Muscle of back (tissue), 11 donors: ENCODE measurements around the gene TRIM38. TPM values are rescaled to one million over a fixed set of nuclear protein-coding genes. Genes with fewer than 3 reads are reported as not detected.
"Not testable (repeated sequence)": the region's sequence is repeated elsewhere in the genome, so short reads cannot be mapped to it uniquely, and the experiment has no call there.

Experiments used
- DNase-seq, 3 donors: peaks; one replicate each; pipeline versions ENCODE4 v3.0.0 to v3.0.0-alpha.2; 2013
- polyA plus RNA-seq, 10 donors: library from polyadenylated mRNA; unstranded; fragments of 120-200 nt; gene quantifications; one replicate each; pipeline ENCODE4 v1.2.1, GENCODE V29; 2013; ENCODE audit not compliant: insufficient read length in 10 of 10

The TRIM38 gene
- polyA plus RNA-seq, 10 donors = 3.1 to 9.2 (median 5.8) TPM

DNA sequence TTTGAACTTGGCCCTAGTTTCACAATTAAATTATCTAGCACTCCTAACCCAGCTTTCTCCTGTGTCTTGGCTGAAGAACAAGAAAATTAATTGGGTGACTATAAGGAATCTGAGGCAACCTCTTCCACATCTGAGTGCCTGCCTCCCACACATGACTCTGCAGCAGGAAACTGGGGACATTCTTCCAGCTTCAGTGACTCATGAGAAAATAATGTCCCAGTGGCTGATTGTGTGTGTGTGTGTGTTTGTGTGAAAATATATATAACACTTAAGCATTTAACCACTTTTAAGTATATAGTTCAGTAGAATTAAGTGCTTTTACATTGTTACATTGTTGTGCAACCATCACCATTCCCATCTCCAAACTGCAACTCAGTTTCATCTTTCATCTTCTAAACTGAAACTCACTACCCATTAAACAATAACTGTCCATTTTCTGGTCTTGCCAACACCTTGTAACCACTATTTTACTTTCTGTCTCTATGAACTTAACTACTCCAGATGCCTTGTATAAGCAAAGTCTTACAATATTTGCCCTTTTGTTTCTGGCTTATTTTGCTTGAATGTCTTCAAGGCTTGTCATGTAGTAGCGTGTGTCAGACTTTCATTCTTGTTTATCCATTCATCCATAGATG is 8.7 kb downstream of the TRIM38 start:
- peak in 2 of 3 donors; percentile 26 to 87 for DNase-seq

DNA sequence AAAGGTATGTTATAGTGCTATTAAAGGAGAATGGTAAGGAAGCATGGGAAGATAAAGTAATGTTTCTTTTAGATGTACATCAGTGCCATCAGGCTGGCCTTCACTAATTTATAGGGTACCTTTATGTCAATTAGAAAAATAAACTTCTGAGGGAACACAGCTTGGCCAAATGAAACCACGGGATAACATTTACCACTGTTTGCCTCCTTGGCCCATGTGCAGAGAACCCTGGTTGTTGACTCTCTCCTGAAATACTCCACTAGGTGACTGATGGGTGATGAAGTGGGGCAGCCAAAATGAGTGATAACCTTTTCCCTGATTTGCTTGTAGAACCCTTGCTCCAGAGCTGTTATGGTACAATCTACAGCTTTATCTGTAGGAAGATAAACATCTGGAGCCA is 9.5 kb downstream of the TRIM38 start:
- DNase-seq = no peak

DNA sequence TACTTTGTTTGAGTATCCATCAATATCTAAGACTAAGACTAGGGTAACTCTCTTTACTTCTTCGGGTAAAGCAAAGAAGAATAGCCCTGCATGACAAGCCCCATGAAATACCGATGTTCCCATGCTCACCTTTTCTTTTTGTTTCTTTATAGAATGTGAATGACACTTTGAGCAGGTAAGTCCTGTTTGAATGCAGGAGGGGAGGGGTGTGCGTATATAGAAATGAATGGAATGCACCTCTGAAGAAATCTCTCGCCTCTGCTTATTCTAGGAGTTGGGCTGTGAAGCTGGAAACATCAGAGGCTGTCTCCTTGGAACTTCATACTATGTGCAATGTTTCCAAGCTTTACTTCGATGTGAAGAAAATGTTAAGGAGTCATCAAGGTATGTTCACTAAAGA is 10.3 kb downstream of the TRIM38 start:
- DNase-seq = no peak

DNA sequence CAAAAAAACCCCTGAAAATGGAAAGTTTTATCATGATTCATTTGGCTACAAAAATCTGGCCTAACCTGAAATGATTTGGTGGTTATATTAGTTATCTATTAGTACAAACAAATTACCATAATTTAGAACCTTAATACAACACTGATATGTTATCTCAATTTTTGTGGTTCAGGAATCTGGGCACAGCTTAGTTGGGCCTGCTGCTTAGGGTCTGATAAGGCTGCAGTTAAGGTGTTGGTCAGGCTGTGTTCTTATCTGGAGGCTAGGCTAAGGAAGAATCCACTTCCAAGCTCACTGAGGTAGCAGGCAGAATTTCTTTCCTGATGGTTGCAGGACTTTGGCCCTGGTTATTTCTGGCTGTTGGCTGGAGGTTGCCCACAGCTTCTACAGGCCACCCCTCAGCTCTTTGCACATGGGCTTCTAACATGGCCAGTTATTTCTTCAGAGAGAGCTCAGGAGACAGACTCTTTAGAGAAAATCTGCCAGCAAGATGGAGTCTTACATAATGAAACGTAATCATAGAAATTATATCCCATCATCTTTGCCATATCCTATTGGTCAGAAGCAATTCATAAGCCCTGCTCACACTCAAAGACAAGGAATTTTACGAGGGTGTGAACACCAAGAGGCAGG is 11.4 kb downstream of the TRIM38 start:
- DNase-seq = no peak

DNA sequence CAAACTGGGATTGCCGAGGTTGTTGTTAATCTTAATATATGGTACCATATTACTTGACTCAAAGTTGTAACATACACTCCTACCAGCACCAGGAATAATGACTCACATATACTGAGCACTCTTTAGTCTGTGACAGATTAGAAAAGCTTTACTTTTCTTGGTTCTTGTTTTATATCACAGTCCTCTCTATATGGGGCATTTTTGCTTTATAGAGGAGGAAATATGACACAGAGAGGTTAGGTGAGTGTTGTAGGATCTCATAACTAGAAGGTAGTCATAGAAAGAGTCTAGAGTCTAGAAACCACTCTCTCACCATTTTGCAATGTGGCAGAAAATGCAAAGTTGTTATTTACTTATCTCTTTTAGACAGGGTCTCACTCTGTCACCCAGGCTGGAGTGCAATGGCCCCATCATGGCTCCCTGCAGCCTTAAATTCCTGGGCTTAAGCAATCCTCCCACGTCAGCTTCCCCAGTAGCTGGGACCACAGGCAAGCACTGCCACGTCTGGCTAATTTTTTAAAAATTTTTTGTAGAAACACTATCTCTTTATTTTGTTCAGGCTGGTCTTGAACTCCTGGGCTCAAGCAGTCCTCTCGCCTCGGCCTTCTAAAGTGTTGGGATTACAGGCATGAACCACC is 13.4 kb downstream of the TRIM38 start:
- no peak for DNase-seq

DNA sequence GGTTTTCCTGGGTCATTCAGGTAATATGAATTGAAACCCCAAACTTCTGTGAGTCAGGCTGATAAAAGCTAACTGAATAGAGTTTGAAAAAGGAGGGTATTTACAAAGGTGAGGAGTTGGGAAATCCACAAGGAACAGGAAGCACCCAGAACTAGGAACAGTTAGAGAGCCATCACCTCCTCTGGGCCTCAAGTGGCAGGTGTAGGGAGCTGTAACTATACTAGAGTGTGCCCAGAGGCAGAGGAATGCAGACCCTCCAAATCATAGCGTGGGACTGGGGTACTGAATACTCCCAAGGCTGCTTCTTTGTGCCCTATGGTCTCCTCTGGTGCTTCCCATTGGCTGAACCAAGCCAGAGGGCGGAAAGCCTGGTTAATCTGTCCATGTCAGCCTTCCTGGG is 18.3 kb downstream of the TRIM38 start:
- no peak for DNase-seq

DNA sequence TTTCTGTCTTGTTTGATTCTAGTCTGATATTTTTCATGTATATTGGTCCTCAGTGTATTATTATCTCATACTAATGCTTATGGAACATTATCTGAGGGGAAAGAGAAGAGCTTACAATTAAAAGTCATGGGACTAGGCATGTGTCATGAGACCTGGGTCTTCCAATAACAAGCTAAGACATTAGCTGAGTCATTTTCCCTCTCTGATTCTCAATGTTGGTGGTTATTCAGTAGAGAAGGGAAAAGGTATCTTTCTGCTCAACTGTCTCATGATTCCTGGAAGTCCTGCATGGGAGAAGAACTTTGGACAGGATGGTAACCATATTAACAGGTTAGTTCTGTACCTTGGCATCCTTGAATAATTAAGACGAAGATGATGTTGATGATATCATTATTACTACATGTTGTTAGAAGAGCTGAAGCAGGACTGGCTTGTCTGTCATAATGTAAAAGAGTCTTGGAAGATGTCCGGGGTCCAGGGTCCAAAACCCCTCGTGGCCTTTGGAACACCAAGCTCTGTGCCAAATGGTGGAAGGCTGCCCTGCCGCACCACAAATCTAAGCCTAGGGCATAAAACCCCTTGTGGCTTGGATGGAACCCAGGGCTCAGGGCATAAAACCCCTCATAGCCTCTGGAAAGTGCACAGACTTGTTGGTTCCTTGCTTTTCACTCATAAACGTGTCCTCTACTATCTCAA is 19.1 kb downstream of the TRIM38 start:
- DNase-seq = no peak

DNA sequence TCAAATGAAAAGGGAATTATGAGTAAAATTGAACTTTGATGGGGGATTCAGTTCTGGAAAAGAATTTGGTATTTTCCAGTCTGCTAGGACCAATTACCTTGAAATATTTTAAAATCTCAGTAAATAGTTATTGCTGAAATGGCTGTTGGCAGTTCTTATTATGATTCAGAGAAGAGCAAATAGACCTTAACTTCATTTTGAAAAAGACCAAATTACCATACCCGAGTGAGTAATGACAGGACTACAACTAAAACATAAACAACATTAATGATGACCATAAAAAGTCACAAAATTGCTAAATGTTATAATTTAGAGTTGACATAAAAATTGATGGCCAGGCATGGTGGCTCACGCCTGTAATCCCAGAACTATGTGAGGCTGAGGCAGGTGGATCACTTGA is 21.7 kb downstream of the TRIM38 start:
- no peak for DNase-seq

DNA sequence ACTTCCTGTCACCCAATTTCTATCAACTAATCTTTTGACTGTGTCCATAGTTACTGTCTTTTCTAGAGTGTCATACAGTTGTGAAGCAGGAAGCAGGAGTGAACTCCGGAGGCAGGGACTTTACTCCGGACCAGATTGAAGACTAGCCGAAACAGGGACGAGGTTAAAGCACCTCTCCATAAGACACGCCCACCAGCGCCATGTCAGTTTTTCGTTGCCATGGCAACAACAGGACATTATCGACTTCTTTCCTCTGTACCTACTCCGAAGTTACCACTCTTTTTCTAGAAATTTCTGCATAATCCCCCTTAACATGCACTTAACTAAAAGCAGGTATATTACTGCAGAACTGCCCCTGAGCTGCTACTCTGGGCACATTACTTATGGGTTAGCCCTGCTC is 25.2 kb downstream of the TRIM38 start:
- no peak for DNase-seq

DNA sequence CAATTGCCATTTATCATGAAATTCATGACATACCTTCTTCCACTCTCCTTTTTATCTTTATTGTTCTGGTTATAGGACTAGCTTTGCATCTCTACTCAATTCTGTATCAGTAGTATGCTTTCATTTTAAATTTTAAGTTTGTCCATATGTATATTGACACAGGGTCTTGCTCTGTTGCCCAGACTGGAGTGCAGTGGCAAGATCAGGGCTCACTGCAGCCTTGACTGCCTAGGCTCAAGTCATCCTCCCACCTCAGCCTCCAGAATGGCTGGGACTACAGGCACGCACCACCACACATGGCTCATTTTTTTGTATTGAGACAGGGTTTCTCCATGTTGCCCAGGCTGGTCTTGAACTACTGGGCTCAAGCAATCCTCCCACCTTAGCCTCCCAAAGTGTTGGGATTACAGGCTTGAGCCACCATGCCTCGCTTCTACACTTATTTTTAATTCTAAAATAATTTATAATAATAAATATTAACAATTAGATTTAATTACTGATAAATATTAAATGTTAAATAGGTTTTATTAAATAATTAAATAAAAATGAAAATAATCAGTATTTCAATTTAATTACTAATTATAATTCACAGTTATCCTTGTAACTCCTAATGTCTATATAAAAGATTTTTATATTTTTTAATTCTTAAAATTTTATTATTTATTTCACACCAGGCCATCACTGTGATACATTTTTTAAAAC is 27.7 kb downstream of the TRIM38 start:
- no peak for DNase-seq

DNA sequence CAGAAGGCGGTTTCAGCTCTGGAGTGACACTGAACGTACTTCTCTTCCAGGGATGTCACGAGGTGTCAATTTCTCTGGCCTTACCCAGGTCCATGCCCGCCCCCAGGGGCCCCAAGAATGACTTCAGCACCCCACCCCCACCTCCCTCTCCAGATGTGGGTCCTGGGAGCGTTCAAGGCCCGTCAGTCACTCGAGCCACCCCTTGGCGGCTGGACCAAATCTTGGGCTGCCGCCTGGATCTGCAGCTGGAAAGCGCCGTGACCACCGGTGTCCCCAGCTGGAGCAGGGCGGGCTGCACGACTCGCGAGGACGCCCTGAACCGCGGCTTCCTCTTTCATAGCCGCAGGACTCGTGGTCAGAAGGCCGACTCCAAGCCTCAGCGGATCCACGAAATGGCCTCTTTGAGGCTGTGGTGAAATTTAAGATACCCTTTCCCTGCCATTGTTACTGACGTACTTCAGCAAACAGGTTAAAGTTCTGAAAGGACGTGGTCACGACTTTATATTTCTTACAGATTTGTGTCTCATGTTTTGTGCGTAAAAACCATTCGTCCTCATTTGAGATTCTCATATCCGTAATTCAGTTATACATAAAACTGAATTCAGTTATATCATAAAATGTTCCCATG is 29.3 kb downstream of the TRIM38 start:
- DNase-seq = peak; percentile 68 to 94 (median 85)

DNA sequence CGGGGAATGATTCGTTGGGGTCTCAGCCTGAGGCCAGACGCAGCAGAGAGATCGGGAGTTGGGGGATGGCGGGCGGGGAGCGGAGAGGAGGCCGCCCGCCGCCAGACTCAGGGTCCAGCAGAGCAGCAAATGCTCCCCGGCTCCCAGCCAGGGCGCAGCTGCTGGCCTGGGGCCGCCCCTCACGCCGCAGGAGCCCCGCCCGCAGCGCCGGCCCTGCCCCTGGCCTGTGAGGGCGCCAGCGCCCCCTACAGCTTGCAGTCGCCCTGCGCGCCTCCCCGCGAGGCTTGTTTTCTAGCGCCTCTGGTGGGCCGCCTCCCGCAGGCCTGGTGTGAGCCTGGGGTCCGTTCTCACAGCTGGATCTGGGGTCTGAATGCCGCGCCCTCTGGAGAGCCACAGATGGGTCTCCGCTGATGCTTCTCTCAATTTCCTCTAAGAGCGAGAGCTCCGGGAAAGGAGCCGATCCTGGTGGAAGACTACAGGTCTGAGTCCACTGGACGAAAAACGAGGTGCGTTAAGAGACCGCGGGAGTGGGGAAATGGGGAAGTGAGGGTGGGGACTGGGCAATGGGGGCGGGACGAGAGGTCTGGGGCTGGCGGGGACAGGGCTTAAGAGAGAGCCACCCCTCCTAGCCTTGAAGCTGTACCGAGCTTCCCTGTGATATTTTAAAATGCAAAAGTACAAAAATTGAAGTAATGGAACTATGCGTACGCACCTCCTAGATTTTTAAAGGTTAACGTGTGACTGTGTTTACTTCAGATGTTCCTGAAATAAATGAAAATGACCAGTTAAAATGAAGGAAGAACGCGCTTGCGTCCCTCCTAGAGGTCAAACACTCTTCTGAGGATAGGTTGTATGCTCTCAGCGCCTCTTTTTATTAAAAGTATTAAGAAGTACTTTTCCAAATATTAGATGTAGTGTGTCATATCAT is 30.1 kb downstream of the TRIM38 start:
- DNase-seq = peak; percentile 96 to 99 (median 98)

DNA sequence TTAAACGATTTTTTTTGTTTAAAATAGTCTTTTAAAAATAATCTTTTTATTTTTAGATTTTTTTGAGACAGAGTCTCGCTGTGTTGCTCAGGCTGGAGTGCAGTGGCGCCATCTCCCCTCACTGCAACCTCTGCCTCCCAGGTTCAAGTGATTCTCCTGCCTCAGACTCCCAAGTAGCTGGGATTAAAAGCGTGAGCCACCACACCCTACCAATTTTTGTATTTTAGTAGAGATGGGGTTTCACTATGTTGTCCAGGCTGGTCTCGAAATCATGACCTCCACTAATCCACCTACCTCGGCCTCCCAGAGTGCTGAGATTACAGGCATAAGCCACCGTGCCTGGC is 30.7 kb downstream of the TRIM38 start:
- not testable (repeated sequence) for DNase-seq

DNA sequence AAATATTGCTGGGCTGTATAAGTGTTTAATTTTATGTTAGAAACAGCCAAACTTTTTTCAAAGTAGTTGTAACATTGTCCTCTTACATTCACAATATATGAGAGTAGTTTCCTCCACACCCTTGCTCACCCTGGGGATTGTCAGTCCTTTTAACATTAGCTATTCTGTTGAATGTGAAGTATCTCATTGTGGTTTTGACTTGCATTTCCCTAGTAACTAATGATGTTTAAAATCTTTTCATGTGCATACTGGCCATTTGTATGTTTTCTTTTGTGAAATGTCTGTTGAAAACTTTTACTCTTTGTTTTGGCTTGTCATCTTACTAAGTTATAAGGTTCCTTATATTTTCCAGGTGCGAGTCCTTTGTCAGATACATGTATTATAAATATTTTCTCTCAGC is 32.9 kb downstream of the TRIM38 start:
- no peak for DNase-seq

DNA sequence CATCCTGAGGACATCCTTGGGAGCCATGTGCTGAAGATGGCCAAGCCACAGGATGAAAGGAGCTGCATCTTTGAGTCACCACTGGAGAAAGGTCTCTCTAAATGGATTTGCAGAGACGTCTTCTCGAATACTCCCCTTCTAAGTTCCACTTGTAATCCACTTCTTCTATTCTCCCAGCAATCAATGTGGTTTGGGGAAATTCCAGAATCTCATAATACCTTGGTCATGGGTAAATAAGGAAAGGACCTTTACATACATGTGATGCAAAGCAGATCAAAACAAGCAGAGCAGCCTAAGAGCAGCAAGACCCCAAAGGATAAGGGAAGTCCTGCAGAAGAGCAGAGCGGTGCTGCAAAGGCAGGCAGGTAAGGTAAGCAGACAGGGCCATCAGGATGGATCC is 35.3 kb downstream of the TRIM38 start:
- DNase-seq = no peak

DNA sequence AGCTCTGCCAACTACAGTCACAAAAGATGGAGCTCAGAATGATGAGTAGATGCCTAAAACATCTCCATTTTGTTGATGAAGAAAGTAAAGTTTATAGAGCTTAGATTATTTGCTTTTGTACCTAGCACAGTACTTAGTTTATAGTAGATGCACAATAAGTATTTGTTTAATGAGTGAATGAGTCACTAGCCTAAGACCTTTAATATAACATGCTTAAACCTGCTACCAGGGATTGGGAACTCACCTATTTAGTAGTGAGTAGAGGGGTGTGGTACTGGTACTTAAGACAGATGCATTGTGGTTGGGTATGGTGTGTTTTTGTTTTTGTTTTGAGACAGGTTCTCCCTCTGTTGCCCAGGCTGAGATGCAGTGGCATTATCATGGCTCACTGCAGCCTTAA is 35.8 kb downstream of the TRIM38 start:
- DNase-seq = no peak

DNA sequence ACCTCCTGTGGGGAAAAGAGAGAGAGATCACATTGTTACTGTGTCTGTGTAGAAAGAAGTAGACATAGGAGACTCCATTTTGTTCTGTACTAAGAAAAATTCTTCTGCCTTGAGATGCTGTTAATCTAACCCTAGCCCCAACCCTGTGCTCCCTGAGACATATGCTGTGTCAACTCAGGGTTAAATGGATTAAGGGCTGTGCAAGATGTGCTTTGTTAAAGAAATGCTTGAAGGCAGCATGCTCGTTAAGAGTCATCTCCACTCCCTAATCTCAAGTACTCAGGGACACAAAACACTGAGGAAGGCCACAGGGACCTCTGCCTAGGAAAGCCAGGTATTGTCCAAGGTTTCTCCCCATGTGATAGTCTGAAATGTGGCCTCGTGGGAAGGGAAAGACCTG is 36.6 kb downstream of the TRIM38 start:
- DNase-seq = not testable (repeated sequence)

DNA sequence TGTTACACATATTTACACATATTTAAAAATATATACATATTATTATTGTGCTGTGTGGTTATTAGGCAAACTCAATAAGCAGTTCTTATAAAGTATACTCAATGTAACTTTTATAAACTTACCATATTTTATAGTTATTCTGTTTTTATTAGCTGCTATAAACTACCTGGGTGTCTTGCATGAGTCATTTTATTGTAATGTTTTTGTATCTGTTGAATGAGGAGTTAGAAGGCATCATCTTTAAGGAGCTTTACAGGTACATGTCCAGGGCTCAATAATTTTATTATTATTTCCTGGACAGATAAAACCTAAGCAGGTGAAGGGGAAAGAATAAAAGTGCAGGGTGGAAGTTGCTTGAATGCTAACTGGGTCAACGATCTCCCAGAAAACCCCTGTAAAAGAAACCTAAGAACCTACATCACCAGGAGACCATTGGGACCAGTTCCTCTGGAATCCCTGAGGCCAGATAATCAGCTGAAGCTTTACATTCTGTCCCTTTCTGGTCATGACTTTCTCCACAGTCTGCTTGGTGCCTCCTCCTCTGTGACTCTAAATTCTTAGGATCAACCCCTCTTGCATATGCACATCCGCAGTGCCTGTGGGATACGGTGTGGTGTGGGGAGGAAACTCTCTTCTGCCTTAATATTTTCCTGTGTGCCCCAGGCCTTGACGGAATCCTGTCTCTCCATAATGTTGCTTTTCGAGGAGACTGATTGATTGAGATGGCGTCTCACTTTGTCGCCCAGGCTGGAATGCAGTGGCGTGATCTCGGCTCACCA is 38.0 kb downstream of the TRIM38 start:
- no peak for DNase-seq

DNA sequence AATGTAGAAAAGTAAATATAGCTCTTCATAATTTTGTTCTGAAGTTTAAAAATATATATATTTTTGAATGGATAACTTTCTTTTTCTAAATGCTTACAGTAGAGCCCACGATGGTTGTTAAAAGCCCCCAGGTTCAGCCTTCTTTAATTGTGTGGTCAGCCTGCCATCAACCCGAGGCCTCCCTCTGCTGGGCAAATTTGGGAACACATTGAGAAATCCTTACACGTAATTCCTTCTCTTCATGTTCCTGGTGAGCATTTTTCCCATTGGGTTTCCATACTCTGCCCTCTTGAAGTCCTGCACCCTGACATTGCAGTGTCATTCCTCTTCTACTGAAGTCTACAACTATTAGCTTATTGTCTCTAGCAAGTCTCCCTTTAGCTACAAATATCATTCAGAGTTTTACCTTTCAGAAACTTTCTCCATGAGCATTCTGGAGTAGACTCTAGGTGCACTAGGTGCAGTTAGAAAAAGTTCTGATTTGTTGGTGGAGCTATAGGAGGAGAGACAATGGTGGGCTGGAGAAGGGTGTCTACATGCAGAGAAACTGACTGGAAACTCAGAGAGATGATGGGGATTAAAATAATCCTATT is 40.6 kb downstream of the TRIM38 start:
- DNase-seq = peak in 2 of 3 donors; percentile 71 to 77
